SU-DHL-6 (cell line): ENCODE results near the gene ABHD15.

Experiments used
- H2AFZ ChIP-seq: fragments of 200-600 bp; sonication (generic); 2 replicates; pipeline ENCODE4 v1.6.1; 2014; ENCODE audit warnings: low read depth, mild to moderate bottlenecking, moderate library complexity, mixed read lengths, antibody characterized with exemption, low read length; ENCODE audit not compliant: severe bottlenecking
- H3F3A ChIP-seq: fragments of 200-600 bp; shearing (Covaris generic); 2 replicates; pipeline ENCODE4 v1.6.0; 2016; ENCODE audit warnings: antibody characterized with exemption, mild to moderate bottlenecking; ENCODE audit not compliant: insufficient read depth
- H3K27ac ChIP-seq: fragments of 200-600 bp; sonication (generic); 2 replicates; pipeline ENCODE4 v1.5.1; 2016; ENCODE audit warnings: low read depth, mild to moderate bottlenecking, low read length, moderate library complexity, mixed read lengths
- H3K27me3 ChIP-seq: fragments of 200-600 bp; sonication (generic), shearing (Covaris generic); 2 replicates; pipeline ENCODE4 v1.6.0; 2014; ENCODE audit warnings: mild to moderate bottlenecking, low read length
- H3K36me3 ChIP-seq: fragments of 200-600 bp; sonication (generic); 2 replicates; pipeline ENCODE4 v1.6.1; 2014; ENCODE audit warnings: mild to moderate bottlenecking, low read length, mixed read lengths
- H3K4me2 ChIP-seq: fragments of 300-600, 200-600 bp; shearing (Covaris generic), sonication (generic); 2 replicates; pipeline ENCODE4 v1.6.0; 2014; ENCODE audit warnings: low read length, low read depth, mild to moderate bottlenecking; ENCODE audit not compliant: poor library complexity, severe bottlenecking
- H3K4me3 ChIP-seq: fragments of 200-600 bp; sonication (generic); 2 replicates; pipeline ENCODE4 v1.5.1; 2014; ENCODE audit warnings: antibody characterized with exemption, low read length, mild to moderate bottlenecking, mixed read lengths; ENCODE audit not compliant: insufficient read depth, poor library complexity, severe bottlenecking
- H3K79me2 ChIP-seq: fragments of 200-600 bp; sonication (generic); 2 replicates; pipeline ENCODE4 v1.6.1; 2014; ENCODE audit warnings: mild to moderate bottlenecking, low read length, moderate library complexity; ENCODE audit not compliant: insufficient read depth
- H3K9ac ChIP-seq: fragments of 200-600 bp; sonication (generic); 2 replicates; pipeline ENCODE4 v1.7.0; 2014; ENCODE audit warnings: mild to moderate bottlenecking, low read length
- H3K9me2 ChIP-seq: fragments of 200-600 bp; sonication (generic); replicated peaks from 2 replicates; pipeline ENCODE4 v1.6.1; 2014; ENCODE audit warnings: low read length; ENCODE audit not compliant: insufficient read depth
- H3K9me3 ChIP-seq: fragments of 200-600 bp; sonication (generic); 2 replicates; pipeline ENCODE4 v1.6.1; 2014; ENCODE audit warnings: low read length, mixed read lengths; ENCODE audit not compliant: insufficient read depth
- H4K20me1 ChIP-seq: fragments of 200-600 bp; sonication (generic); 2 replicates; pipeline ENCODE4 v1.6.1; 2014; ENCODE audit warnings: low read depth, mild to moderate bottlenecking, antibody characterized with exemption, low read length, moderate library complexity, mixed read lengths
- EZH2phosphoT487 ChIP-seq: fragments of 200-600 bp; sonication (generic), shearing (Covaris generic); conservative IDR thresholded peaks from 2 replicates; pipeline ENCODE4 v1.6.1; 2018; ENCODE audit warnings: mild to moderate bottlenecking, antibody characterized with exemption, low read length, moderate library complexity, mixed read lengths
- TF ChIP-seq, protein P1 (sequence below): fragments of 200-600 bp; sonication (generic); IDR thresholded peaks from one replicate; pipeline ENCODE4 v1.5.1; 2017; ENCODE audit warnings: antibody characterized with exemption, mild to moderate bottlenecking, low read length, moderate library complexity; ENCODE audit not compliant: insufficient read depth, poor library complexity, severe bottlenecking

ABHD15 gene

DNA sequence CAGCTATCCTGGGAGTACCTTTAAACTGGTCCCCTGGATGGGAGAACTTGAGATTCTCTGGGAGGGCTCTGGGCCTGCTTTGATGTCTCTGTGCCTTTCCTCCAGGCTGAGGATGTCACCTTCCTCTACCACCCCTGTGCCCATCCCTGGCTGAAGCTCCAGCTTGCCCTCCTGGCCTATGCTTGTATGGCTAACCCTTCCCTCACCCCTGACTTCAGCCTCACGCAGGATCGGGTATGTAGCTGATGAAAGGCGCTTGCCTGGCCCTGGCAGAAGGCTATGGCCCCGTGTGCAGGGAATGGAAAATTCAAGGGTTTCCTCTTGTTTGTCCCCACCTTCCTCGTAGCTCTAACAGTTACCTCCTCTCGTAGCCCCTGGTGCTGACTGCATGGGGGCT is 4.6 kb upstream of the ABHD15 start:
- TF ChIP-seq EZH2phosphoT487: no peak
- TF ChIP-seq, protein P1, sequence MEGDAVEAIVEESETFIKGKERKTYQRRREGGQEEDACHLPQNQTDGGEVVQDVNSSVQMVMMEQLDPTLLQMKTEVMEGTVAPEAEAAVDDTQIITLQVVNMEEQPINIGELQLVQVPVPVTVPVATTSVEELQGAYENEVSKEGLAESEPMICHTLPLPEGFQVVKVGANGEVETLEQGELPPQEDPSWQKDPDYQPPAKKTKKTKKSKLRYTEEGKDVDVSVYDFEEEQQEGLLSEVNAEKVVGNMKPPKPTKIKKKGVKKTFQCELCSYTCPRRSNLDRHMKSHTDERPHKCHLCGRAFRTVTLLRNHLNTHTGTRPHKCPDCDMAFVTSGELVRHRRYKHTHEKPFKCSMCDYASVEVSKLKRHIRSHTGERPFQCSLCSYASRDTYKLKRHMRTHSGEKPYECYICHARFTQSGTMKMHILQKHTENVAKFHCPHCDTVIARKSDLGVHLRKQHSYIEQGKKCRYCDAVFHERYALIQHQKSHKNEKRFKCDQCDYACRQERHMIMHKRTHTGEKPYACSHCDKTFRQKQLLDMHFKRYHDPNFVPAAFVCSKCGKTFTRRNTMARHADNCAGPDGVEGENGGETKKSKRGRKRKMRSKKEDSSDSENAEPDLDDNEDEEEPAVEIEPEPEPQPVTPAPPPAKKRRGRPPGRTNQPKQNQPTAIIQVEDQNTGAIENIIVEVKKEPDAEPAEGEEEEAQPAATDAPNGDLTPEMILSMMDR: no peak
- Histone ChIP-seq H3F3A (0 out of 2 replicates have a peak, but pooled peaks cover 4% of the 10 kb centered on the region), H3K27me3 (no peaks in the 10 kb centered on the region), H4K20me1 (no peaks in the 10 kb centered on the region), H3K79me2 (no peaks in the 10 kb centered on the region), H3K9me2 (no peaks in the 10 kb centered on the region), H3K36me3 (no peaks in the 10 kb centered on the region), H3K9ac (no peak overlapping the region), H2AFZ (no peak overlapping the region), H3K4me2 (no peak overlapping the region), H3K27ac (no peak overlapping the region), H3K4me3 (no peak overlapping the region), H3K9me3 (no peaks in the 10 kb centered on the region)

DNA sequence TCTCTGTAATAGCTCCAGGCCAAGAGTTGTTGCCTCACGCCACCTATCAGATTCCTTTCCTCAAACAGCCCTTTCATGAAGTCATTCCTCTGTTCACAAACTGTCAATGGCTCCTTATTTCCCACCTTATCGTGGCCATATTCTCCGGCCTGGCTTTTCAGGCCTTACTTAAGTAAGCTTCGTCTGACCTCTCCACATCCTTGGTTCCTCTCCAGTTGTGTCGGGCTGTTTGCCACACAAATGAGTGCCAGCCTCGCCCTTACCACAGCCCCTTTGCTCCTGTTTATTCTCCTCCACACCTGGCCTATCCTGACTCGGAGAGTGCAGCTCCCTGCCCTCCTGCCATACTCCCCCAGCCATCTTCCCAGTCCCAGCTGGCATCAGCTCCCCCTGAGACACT is 3.7 kb upstream of the ABHD15 start:
- Histone ChIP-seq H3K9me2 (no peaks in the 10 kb centered on the region), H3K27me3 (no peaks in the 10 kb centered on the region), H3K9me3 (no peaks in the 10 kb centered on the region), H3K36me3 (no peaks in the 10 kb centered on the region), H3F3A (0 out of 2 replicates have a peak, but pooled peaks cover 4% of the 10 kb centered on the region), H3K27ac (no peak overlapping the region), H3K79me2 (peaks cover 3% of the 10 kb centered on the region; the same call in 1 of the 2 replicates), H2AFZ (no peak overlapping the region), H3K4me2 (no peak overlapping the region), H3K9ac (no peak overlapping the region), H3K4me3 (no peak overlapping the region), H4K20me1 (no peaks in the 10 kb centered on the region)
- TF ChIP-seq, protein P1: no peak
- no peak for TF ChIP-seq EZH2phosphoT487

DNA sequence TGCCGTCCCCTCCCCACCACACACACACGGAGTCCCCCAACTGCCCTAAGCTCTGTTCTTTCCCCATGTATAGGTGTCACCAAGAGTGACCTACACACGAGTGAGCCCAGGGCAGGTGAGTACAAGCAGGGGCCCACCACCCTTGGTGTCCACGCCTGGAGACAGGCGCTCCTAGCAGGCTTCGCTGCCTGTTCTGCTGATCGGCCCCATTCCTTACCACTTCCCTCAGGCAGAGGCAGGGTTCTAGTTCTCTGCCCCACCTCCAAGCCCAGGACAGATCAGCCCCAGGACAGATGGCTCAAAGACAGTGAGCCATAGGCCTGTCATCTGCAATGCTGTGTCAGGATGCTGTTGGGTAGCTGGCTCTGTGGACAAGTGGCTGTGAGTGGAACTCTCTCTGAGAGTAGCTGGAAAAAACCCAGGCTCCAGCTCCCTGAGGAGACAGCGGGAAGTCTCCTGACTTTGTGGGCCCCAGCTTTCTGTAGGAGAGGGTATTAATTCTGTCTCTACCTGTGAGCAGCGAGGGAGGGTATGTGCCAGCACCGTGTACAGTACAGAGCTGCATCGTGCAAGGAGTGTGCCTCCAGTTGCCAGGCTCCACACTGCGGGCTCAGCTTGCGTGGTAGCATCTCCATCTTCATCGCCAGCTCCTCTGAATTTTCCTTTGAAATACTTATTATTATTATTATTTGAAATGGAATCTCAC is 2.6 kb upstream of the ABHD15 start:
- Histone ChIP-seq H3K27ac (no peak overlapping the region), H3K4me3 (peak overlapping the region; percentile 70), H4K20me1 (no peaks in the 10 kb centered on the region), H3K9ac (peak overlapping the region; percentile 90), H3K9me3 (no peaks in the 10 kb centered on the region), H3K27me3 (no peaks in the 10 kb centered on the region), H3K36me3 (no peaks in the 10 kb centered on the region), H3K79me2 (peaks cover 12% of the 10 kb centered on the region), H2AFZ (no peak overlapping the region), H3K4me2 (peak overlapping the region; percentile 75), H3K9me2 (no peaks in the 10 kb centered on the region), H3F3A (0 out of 2 replicates have a peak, but pooled peaks cover 4% of the 10 kb centered on the region)
- TF ChIP-seq, protein P1: no peak
- no peak for TF ChIP-seq EZH2phosphoT487
